ENCODE data around the gene USP3.

- TF ChIP-seq, protein P1, sequence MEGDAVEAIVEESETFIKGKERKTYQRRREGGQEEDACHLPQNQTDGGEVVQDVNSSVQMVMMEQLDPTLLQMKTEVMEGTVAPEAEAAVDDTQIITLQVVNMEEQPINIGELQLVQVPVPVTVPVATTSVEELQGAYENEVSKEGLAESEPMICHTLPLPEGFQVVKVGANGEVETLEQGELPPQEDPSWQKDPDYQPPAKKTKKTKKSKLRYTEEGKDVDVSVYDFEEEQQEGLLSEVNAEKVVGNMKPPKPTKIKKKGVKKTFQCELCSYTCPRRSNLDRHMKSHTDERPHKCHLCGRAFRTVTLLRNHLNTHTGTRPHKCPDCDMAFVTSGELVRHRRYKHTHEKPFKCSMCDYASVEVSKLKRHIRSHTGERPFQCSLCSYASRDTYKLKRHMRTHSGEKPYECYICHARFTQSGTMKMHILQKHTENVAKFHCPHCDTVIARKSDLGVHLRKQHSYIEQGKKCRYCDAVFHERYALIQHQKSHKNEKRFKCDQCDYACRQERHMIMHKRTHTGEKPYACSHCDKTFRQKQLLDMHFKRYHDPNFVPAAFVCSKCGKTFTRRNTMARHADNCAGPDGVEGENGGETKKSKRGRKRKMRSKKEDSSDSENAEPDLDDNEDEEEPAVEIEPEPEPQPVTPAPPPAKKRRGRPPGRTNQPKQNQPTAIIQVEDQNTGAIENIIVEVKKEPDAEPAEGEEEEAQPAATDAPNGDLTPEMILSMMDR (IDR thresholded peaks at IDR 0.05) = no peak
- no peak for TF ChIP-seq POLR2A (IDR thresholded peaks at IDR 0.05)
Measured at GRCh38 chr15:63551400-63551799, 47.0 kb downstream of the USP3 start.

All from esophagus squamous epithelium (tissue), 4 donors.